GM18511 (cell line): ENCODE results near the gene KCNJ14.
"Not testable (repeated sequence)": the region's sequence is repeated elsewhere in the genome, so short reads cannot be mapped to it uniquely, and the experiment has no call there.

ENCODE experiments used
- ATAC-seq: cut with Tn5 transposase; IDR thresholded peaks from one replicate; pipeline ENCODE4 v1.9.1; 2021; ENCODE audit warnings: mild to moderate bottlenecking, moderate library complexity; ENCODE audit not compliant: unreplicated experiment

The KCNJ14 gene

GRCh38 chr19:48486706-48487105, 31.3 kb downstream of the KCNJ14 start:
- not testable (repeated sequence) for ATAC-seq

- no peak for ATAC-seq
These were observed 32.2 kb downstream of the KCNJ14 start for GRCh38 chr19:48487544-48487943.

- no peak for ATAC-seq
These were observed 32.6 kb downstream of the KCNJ14 start for GRCh38 chr19:48487948-48488347.

GRCh38 chr19:48488478-48488877, 33.1 kb downstream of the KCNJ14 start:
- not testable (repeated sequence) for ATAC-seq

GRCh38 chr19:48489608-48490216, 34.3 kb downstream of the KCNJ14 start:
- no peak for ATAC-seq

GRCh38 chr19:48490981-48491792, 35.8 kb downstream of the KCNJ14 start:
- no peak for ATAC-seq

GRCh38 chr19:48491793-48492123, 36.4 kb downstream of the KCNJ14 start:
- ATAC-seq = no peak

- peak; percentile 59 for ATAC-seq
These were observed 37.7 kb downstream of the KCNJ14 start for GRCh38 chr19:48492925-48493717.

- ATAC-seq = peak; percentile 14
These were observed 38.5 kb downstream of the KCNJ14 start for GRCh38 chr19:48493718-48494401.

GRCh38 chr19:48495396-48495795, 40.0 kb downstream of the KCNJ14 start:
- ATAC-seq = no peak

GRCh38 chr19:48496959-48497727, 41.8 kb downstream of the KCNJ14 start:
- no peak for ATAC-seq

GRCh38 chr19:48497728-48498594, 42.6 kb downstream of the KCNJ14 start:
- no peak for ATAC-seq

- ATAC-seq = no peak
These were observed 43.4 kb downstream of the KCNJ14 start for GRCh38 chr19:48498595-48499311.

GRCh38 chr19:48499316-48500090, 44.1 kb downstream of the KCNJ14 start:
- ATAC-seq = no peak

GRCh38 chr19:48500830-48501493, 45.6 kb downstream of the KCNJ14 start:
- no peak for ATAC-seq

GRCh38 chr19:48501494-48502349, 46.3 kb downstream of the KCNJ14 start:
- no peak for ATAC-seq
